H1 (cell line): ENCODE results near the gene NTRK1. TPM values are rescaled to one million over a fixed set of nuclear protein-coding genes. Genes with fewer than 3 reads are reported as not detected.

Experiments used
- HDAC2 ChIP-seq, 2 experiments: fragments of 300-600 bp in 1 of 2; sonication (generic) in 1 of 2; IDR thresholded peaks; 2 replicates each; pipeline ENCODE4 v1.6.1; 2011 to 2012; ENCODE audit warnings: low read depth in 2 of 2, low read length in 2 of 2, mild to moderate bottlenecking in 2 of 2, moderate library complexity in 2 of 2, borderline replicate concordance in 1 of 2, inconsistent platforms in 1 of 2
- SIN3A ChIP-seq, 2 experiments: IDR thresholded peaks in 1 of 2; conservative IDR thresholded peaks in 1 of 2; 2 replicates each; pipeline ENCODE4 v1.6.1; 2011 to 2012; ENCODE audit warnings: low read length in 2 of 2, improper control_type of control experiment in 1 of 2, low read depth in 1 of 2, mild to moderate bottlenecking in 1 of 2
- polyA plus RNA-seq, 7 experiments: library from polyadenylated mRNA; depleted of rRNA in 3 of 7; stranded (reverse) in 5 of 7; unstranded in 2 of 7; fragments of >200 nt in 5 of 7; fragments of 200-250 nt in 2 of 7; gene quantifications; 1 replicate in 5 of 7; 2 replicates in 1 of 7; 4 replicates in 1 of 7; pipeline versions ENCODE4 v1.2.1 to v1.2.3, GENCODE V29; 2011 to 2013; ENCODE audit warnings: missing spikeins in 2 of 7, mixed read lengths in 2 of 7
- total RNA-seq: library from RNA; stranded (reverse); fragmentation: NEBNext Ultra II Directional; extraction: Animal tissue kit (Norgen Biotek cat#: 25700); gene quantifications from 2 replicates; pipeline ENCODE4 v1.2.1, GENCODE V29; 2021

Gene NTRK1
- total and polyA plus RNA-seq, 2 of the 8 experiments (the other 6 are each of a cell fraction or from before 2014, with no cell fraction given) = 0.12 to 0.24 TPM

GRCh38 chr1:156874142-156874541 is 13.5 kb downstream of the NTRK1 start (continued):
- no peak for TF ChIP-seq HDAC2 (IDR thresholded peaks at IDR 0.05; ENCODE audit: borderline replicate concordance in 1 of 2, low read depth in 2 of 2, low read length in 2 of 2)
- TF ChIP-seq SIN3A (conservative IDR thresholded peaks at IDR 0.05 in 1 of 2, IDR thresholded peaks at IDR 0.05 in 1 of 2; ENCODE audit: low read depth in 1 of 2, low read length in 2 of 2) = no peak
